Measurements from ENCODE around the gene RPAP3. TPM values are rescaled to one million over a fixed set of nuclear protein-coding genes. Genes with fewer than 3 reads are reported as not detected.

Gene RPAP3
- total RNA-seq, 1 experiment from 2014 or later, result 67.7 TPM

- Mint-ChIP-seq H3K27ac (ENCODE audit: unreplicated experiment) (no peak overlapping the region), H3K36me3 (ENCODE audit: insufficient read depth, unreplicated experiment) (no peaks in the 10 kb centered on the region), H3K27me3 (ENCODE audit: insufficient read depth, unreplicated experiment) (no peaks in the 10 kb centered on the region), H3K4me3 (ENCODE audit: unreplicated experiment) (no peak overlapping the region), H3K9me3 (ENCODE audit: unreplicated experiment) (no peaks in the 10 kb centered on the region), H3K4me1 (ENCODE audit: low read depth, unreplicated experiment) (no peaks in the 10 kb centered on the region)
- TF ChIP-seq CTCF (IDR thresholded peaks at IDR 0.05; ENCODE audit: insufficient read depth in 1 of 2, low read depth in 1 of 2, low read length in 1 of 2, severe bottlenecking in 1 of 2, unreplicated experiment in 1 of 2), result no peak
- no peaks in the 10 kb centered on the region for H3K36me3 ChIP-seq (ENCODE audit: control insufficient read depth, insufficient read depth, low read length)
- H3K4me3 ChIP-seq (ENCODE audit: low read depth, low read length), result no peak overlapping the region
- H3K9me3 ChIP-seq, result no peaks in the 10 kb centered on the region; the same call in 1 of the 2 replicates
- intact Hi-C loops (cut with micrococcal nuclease; ENCODE audit: unreplicated experiment), result no loop called here
- DNase-seq, result no peak
- POLR2A ChIA-PET, result no interaction called here
- CTCF ChIA-PET, result no interaction called here
- BruUV-seq (replicated peaks), result no TSS peak
- H3K27me3 ChIP-seq (replicated peaks; ENCODE audit: control insufficient read depth, insufficient read depth, low read length), result no peaks in the 10 kb centered on the region
- peaks cover 2% of the 10 kb centered on the region; the same call in 1 of the 2 replicates for H3K4me1 ChIP-seq
These were observed 6.3 kb upstream of the RPAP3 start for GRCh38 chr12:47712171-47712570.

- intact Hi-C loops (cut with micrococcal nuclease; ENCODE audit: unreplicated experiment), result no loop called here
- Histone ChIP-seq H3K27me3 (replicated peaks; ENCODE audit: control insufficient read depth, insufficient read depth, low read length) (no peaks in the 10 kb centered on the region), H3K4me1 (peaks cover 7% of the 10 kb centered on the region; the same call in 1 of the 2 replicates), H3K36me3 (ENCODE audit: control insufficient read depth, insufficient read depth, low read length) (no peaks in the 10 kb centered on the region), H3K9me3 (no peaks in the 10 kb centered on the region; the same call in 1 of the 2 replicates), H3K4me3 (ENCODE audit: low read depth, low read length) (no peak overlapping the region)
- no peak overlapping the region for H3K4me3 Mint-ChIP-seq (ENCODE audit: unreplicated experiment)
- H3K36me3 Mint-ChIP-seq (ENCODE audit: insufficient read depth, unreplicated experiment), result peaks cover under 1% of the 10 kb centered on the region
- no peaks in the 10 kb centered on the region for H3K9me3 Mint-ChIP-seq (ENCODE audit: unreplicated experiment)
- H3K27me3 Mint-ChIP-seq (ENCODE audit: insufficient read depth, unreplicated experiment), result no peaks in the 10 kb centered on the region
- CTCF ChIA-PET, result interaction anchor here (0.6 kb wide), 1 partner anchor 54 kb away, joined by 3 read pairs; no protein-coding TSS in a partner anchor
- no TSS peak for BruUV-seq (replicated peaks)
- peaks cover 3% of the 10 kb centered on the region for H3K4me1 Mint-ChIP-seq (ENCODE audit: low read depth, unreplicated experiment)
- DNase-seq, result no peak
- no peak for TF ChIP-seq CTCF (IDR thresholded peaks at IDR 0.05; ENCODE audit: insufficient read depth in 1 of 2, low read depth in 1 of 2, low read length in 1 of 2, severe bottlenecking in 1 of 2, unreplicated experiment in 1 of 2)
- no peak overlapping the region for H3K27ac Mint-ChIP-seq (ENCODE audit: unreplicated experiment)
- POLR2A ChIA-PET, result no interaction called here
These were observed 5.6 kb upstream of the RPAP3 start for GRCh38 chr12:47711448-47711847.

- H3K9me3 ChIP-seq, result no peaks in the 10 kb centered on the region; the same call in 1 of the 2 replicates
- no peaks in the 10 kb centered on the region for H3K27me3 ChIP-seq (replicated peaks; ENCODE audit: control insufficient read depth, insufficient read depth, low read length)
- POLR2A ChIA-PET, result no interaction called here
- H3K36me3 ChIP-seq (ENCODE audit: control insufficient read depth, insufficient read depth, low read length), result no peaks in the 10 kb centered on the region
- no peak overlapping the region for H3K4me3 ChIP-seq (ENCODE audit: low read depth, low read length)
- TF ChIP-seq CTCF (IDR thresholded peaks at IDR 0.05; ENCODE audit: insufficient read depth in 1 of 2, low read depth in 1 of 2, low read length in 1 of 2, severe bottlenecking in 1 of 2, unreplicated experiment in 1 of 2), result no peak
- Mint-ChIP-seq H3K4me3 (ENCODE audit: unreplicated experiment) (no peak overlapping the region), H3K4me1 (ENCODE audit: low read depth, unreplicated experiment) (peaks cover 5% of the 10 kb centered on the region), H3K9me3 (ENCODE audit: unreplicated experiment) (no peaks in the 10 kb centered on the region), H3K36me3 (ENCODE audit: insufficient read depth, unreplicated experiment) (peaks cover 10% of the 10 kb centered on the region), H3K27me3 (ENCODE audit: insufficient read depth, unreplicated experiment) (no peaks in the 10 kb centered on the region), H3K27ac (ENCODE audit: unreplicated experiment) (no peak overlapping the region)
- no peak for DNase-seq
- CTCF ChIA-PET, result interaction anchor here (1.9 kb wide), 1 partner anchor 34 kb away, joined by 7 read pairs; no protein-coding TSS in a partner anchor
- intact Hi-C loops (cut with micrococcal nuclease; ENCODE audit: unreplicated experiment), result no loop called here
- H3K4me1 ChIP-seq, result peaks cover 7% of the 10 kb centered on the region; the same call in 1 of the 2 replicates
- BruUV-seq (replicated peaks), result no TSS peak
These were observed 4.4 kb upstream of the RPAP3 start for GRCh38 chr12:47710278-47710677.
